ENCODE results near the gene ARID3B.

GRCh38 chr15:74579001-74579400, 38.0 kb downstream of the ARID3B start:
- TF ChIP-seq, protein P1, sequence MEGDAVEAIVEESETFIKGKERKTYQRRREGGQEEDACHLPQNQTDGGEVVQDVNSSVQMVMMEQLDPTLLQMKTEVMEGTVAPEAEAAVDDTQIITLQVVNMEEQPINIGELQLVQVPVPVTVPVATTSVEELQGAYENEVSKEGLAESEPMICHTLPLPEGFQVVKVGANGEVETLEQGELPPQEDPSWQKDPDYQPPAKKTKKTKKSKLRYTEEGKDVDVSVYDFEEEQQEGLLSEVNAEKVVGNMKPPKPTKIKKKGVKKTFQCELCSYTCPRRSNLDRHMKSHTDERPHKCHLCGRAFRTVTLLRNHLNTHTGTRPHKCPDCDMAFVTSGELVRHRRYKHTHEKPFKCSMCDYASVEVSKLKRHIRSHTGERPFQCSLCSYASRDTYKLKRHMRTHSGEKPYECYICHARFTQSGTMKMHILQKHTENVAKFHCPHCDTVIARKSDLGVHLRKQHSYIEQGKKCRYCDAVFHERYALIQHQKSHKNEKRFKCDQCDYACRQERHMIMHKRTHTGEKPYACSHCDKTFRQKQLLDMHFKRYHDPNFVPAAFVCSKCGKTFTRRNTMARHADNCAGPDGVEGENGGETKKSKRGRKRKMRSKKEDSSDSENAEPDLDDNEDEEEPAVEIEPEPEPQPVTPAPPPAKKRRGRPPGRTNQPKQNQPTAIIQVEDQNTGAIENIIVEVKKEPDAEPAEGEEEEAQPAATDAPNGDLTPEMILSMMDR (IDR thresholded peaks at IDR 0.05) = no peak
- no peak for TF ChIP-seq POLR2A (IDR thresholded peaks at IDR 0.05)
